Lung (tissue), 12 donors: Measurements from ENCODE around the gene TAT. TPM values are rescaled to one million over a fixed set of nuclear protein-coding genes. Genes with fewer than 3 reads are reported as not detected.
A peak's percentile ranks its signal among the peaks of the same experiment; 100 is the strongest.

Experiments
- ATAC-seq: fragments of 200-7000 bp; cut with Tn5 transposase; one replicate; pipeline ENCODE4 v1.9.1; 2020; ENCODE audit warnings: moderate number of reproducible peaks; ENCODE audit not compliant: insufficient read depth, low FRiP score
- DNase-seq, 3 donors: peaks; one replicate each; pipeline ENCODE4 v3.0.0-alpha.2; 2013 to 2017
- H3K27ac ChIP-seq, 2 donors: one replicate each; pipeline ENCODE4 v1.5.1; 2013; ENCODE audit warnings: mild to moderate bottlenecking in 2 of 2, moderate library complexity in 2 of 2, control low read depth in 1 of 2, inconsistent platforms in 1 of 2, low read depth in 1 of 2, low read length in 1 of 2
- H3K27me3 ChIP-seq, 3 donors: one replicate each; pipeline ENCODE4 v1.5.1; 2013; ENCODE audit warnings: low read length in 2 of 3; ENCODE audit not compliant: control insufficient read depth in 3 of 3, insufficient read depth in 3 of 3
- H3K36me3 ChIP-seq, 4 donors: one replicate each; pipeline ENCODE4 v1.5.1; 2013; ENCODE audit warnings: low read length in 4 of 4, mild to moderate bottlenecking in 1 of 4, moderate library complexity in 1 of 4; ENCODE audit not compliant: control insufficient read depth in 4 of 4, insufficient read depth in 4 of 4
- H3K4me1 ChIP-seq, 5 donors: one replicate each; pipeline ENCODE4 v1.5.1; 2013; ENCODE audit warnings: low read length in 5 of 5, mild to moderate bottlenecking in 2 of 5, moderate library complexity in 1 of 5; ENCODE audit not compliant: control insufficient read depth in 5 of 5, insufficient read depth in 5 of 5
- H3K4me3 ChIP-seq: one replicate; pipeline ENCODE4 v1.5.1; 2013; ENCODE audit warnings: mild to moderate bottlenecking, control low read depth, moderate library complexity
- H3K9ac ChIP-seq, 2 donors: one replicate each; pipeline ENCODE4 v1.5.1; 2013; ENCODE audit warnings: low read length in 2 of 2, control low read depth in 1 of 2; ENCODE audit not compliant: insufficient read depth in 1 of 2
- H3K9me3 ChIP-seq, 4 donors: one replicate each; pipeline ENCODE4 v1.5.1; 2013; ENCODE audit warnings: low read length in 3 of 4, mild to moderate bottlenecking in 1 of 4, moderate library complexity in 1 of 4; ENCODE audit not compliant: control insufficient read depth in 4 of 4, insufficient read depth in 3 of 4
- WGBS, 2 donors: extraction: QIAGEN DNeasy Blood & Tissue Kit; methylation state at CpG; one replicate each; pipeline ENCODE4 v1.1.7; 2013; 5-methylcytosine and 5-hydroxymethylcytosine counted together
- polyA plus RNA-seq, 2 donors: library from polyadenylated mRNA; stranded (reverse); fragments of 200-250 nt; gene quantifications; one replicate each; pipeline ENCODE4 v1.2.1, GENCODE V29; 2013
- total RNA-seq, 2 donors: library from RNA; depleted of rRNA in 1 of 2; stranded (reverse); fragments of >200 nt in 1 of 2; gene quantifications; one replicate each; pipeline ENCODE4 v1.2.1, GENCODE V29; 2014 to 2021
- TF ChIP-seq, protein P1 (sequence below): IDR thresholded peaks from 2 replicates; pipeline ENCODE4 v1.5.1; 2012; ENCODE audit warnings: mild to moderate bottlenecking; ENCODE audit errors: control extremely low read depth, extremely low read depth
- donor health status: control.
- donor health status: control.
- donor health status: Bipolar disorder and iron deficiency.
- donor health status: healthy.
- donor health status: DM: yes; HTN: yes; CAD: no.

TAT gene
- total and polyA plus RNA-seq, 4 donors = 0.14 to 0.74 (median 0.26) TPM; not detected in 1

DNA sequence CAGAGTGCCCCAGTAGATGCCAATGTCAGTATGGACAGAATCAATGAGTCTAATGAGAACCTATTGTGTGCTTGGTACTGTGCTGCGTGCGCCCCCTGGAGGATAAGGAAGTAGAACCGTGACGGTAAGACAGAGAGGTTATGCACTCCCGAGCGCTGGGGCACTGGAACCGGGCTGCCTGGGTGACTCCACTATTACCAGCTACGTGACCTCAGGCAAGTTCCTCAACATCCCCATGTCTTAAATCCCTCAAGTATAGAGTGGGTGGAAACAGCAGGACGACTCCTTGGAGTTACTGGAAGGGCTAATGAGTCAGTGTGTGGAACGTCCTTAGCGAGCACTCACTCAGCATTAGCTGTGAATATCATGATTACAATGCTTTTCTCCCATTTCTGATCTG, 34.5 kb downstream of the TAT start:
- TF ChIP-seq, protein P1, sequence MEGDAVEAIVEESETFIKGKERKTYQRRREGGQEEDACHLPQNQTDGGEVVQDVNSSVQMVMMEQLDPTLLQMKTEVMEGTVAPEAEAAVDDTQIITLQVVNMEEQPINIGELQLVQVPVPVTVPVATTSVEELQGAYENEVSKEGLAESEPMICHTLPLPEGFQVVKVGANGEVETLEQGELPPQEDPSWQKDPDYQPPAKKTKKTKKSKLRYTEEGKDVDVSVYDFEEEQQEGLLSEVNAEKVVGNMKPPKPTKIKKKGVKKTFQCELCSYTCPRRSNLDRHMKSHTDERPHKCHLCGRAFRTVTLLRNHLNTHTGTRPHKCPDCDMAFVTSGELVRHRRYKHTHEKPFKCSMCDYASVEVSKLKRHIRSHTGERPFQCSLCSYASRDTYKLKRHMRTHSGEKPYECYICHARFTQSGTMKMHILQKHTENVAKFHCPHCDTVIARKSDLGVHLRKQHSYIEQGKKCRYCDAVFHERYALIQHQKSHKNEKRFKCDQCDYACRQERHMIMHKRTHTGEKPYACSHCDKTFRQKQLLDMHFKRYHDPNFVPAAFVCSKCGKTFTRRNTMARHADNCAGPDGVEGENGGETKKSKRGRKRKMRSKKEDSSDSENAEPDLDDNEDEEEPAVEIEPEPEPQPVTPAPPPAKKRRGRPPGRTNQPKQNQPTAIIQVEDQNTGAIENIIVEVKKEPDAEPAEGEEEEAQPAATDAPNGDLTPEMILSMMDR = peak; percentile 8
- Histone ChIP-seq H3K9me3 (no peaks in the 10 kb centered on the region), H3K9ac (no peak overlapping the region), H3K27ac (no peak overlapping the region), H3K4me1 (peaks cover 0 to 5% (median 0%) of the 10 kb centered on the region in 5 donors), H3K4me3 (no peak overlapping the region), H3K36me3 (no peaks in the 10 kb centered on the region), H3K27me3 (peaks cover 0 to 3% (median 2%) of the 10 kb centered on the region in 3 donors)
- ATAC-seq (no peak), DNase-seq (peak in 2 of 3 donors; percentile 2 to 28)
- WGBS, 2 donors = 24% methylated on average over 11 of the region's 11 CpGs

DNA sequence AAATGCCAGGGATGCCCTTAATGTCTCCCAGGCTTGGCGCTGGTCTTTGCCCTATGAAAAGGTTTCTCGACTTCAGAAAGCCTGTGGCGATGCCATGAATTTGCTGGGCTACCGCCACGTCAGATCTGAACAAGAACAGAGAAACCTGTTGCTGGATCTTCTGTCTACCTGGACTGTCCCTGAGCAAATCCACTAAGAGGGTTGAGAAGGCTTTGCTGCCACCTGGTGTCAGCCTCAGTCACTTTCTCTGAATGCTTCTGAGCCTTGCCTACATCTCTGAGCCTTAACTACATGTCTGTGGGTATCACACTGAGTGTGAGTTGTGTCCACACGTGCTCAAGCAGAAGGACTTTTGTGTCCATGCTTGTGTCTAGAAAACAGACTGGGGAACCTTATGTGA, 39.2 kb downstream of the TAT start:
- no peak for ATAC-seq

DNA sequence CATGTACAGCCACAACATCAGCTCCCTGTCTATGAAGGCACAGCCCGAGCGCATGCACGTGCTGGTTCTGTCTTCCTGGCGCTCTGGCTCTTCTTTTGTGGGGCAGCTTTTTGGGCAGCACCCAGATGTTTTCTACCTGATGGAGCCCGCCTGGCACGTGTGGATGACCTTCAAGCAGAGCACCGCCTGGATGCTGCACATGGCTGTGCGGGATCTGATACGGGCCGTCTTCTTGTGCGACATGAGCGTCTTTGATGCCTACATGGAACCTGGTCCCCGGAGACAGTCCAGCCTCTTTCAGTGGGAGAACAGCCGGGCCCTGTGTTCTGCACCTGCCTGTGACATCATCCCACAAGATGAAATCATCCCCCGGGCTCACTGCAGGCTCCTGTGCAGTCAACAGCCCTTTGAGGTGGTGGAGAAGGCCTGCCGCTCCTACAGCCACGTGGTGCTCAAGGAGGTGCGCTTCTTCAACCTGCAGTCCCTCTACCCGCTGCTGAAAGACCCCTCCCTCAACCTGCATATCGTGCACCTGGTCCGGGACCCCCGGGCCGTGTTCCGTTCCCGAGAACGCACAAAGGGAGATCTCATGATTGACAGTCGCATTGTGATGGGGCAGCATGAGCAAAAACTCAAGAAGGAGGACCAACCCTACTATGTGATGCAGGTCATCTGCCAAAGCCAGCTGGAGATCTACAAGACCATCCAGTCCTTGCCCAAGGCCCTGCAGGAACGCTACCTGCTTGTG, 40.0 kb downstream of the TAT start:
- peaks cover 0 to 2% (median 0%) of the 10 kb centered on the region in 3 donors for H3K27me3 ChIP-seq
- TF ChIP-seq, protein P1 = no peak
- no peaks in the 10 kb centered on the region for H3K9me3 ChIP-seq
- no peak overlapping the region for H3K27ac ChIP-seq
- ATAC-seq (no peak), DNase-seq (no peak)
- no peak overlapping the region for H3K4me3 ChIP-seq
- no peak overlapping the region for H3K9ac ChIP-seq
- WGBS, 2 donors = 95% methylated on average over 28 of the region's 28 CpGs
- H3K4me1 ChIP-seq = peaks cover 0 to 2% (median 0%) of the 10 kb centered on the region in 5 donors
- H3K36me3 ChIP-seq = no peaks in the 10 kb centered on the region

More for the DNA sequence above, 39.2 kb downstream of the TAT start:
- Histone ChIP-seq H3K36me3 (no peaks in the 10 kb centered on the region), H3K27me3 (peaks cover 0 to 3% (median 2%) of the 10 kb centered on the region in 3 donors), H3K9ac (no peak overlapping the region), H3K27ac (no peak overlapping the region), H3K9me3 (no peaks in the 10 kb centered on the region), H3K4me3 (no peak overlapping the region), H3K4me1 (peaks cover 0 to 5% (median 0%) of the 10 kb centered on the region in 5 donors)
- TF ChIP-seq, protein P1 = peak; percentile 17
- DNase-seq = peak; percentile 5 to 19 (median 15)
- WGBS, 2 donors = 69 to 73% methylated on average over 6 of the region's 6 CpGs
